ENCODE results near the gene KNL1. TPM values are rescaled to one million over a fixed set of nuclear protein-coding genes. Genes with fewer than 3 reads are reported as not detected.
A peak's percentile ranks its signal among the peaks of the same experiment; 100 is the strongest.
"Not testable (repeated sequence)": the region's sequence is repeated elsewhere in the genome, so short reads cannot be mapped to it uniquely, and the experiment has no call there.

KNL1 gene
- total and polyA plus RNA-seq, 5 donors from 2014 or later = 0.46 to 9.7 (median 1.4) TPM

DNA sequence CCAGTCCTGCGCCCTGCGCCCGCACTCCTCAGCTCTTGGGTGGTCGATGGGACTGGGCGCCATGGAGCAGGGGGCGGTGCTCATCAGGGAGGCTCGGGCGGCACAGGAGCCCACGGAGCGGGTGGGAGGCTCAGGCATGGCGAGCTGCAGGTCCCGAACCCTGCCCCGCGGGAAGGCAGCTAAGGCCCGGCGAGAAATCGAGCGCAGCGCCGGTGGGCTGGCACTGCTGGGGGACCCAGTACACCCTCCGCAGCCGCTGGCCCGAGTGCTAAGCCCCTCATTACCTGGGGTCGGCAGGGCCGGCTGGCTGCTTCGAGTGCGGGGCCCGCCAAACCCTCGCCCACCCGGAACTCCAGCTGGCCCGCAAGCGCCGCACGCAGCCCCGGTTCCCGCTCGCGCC lies 82.9 kb downstream of the KNL1 start:
- not testable (repeated sequence) for H3K9me3 ChIP-seq (ENCODE audit: control insufficient read depth in 2 of 2, low read length in 2 of 2); H3K36me3 Mint-ChIP-seq; DNase-seq; H3K4me3 ChIP-seq (ENCODE audit: low read depth, low read length); H3K9me3 Mint-ChIP-seq; H3K27ac ChIP-seq (ENCODE audit: insufficient read depth, low read length, poor library complexity, severe bottlenecking); ATAC-seq (ENCODE audit: low read depth in 2 of 2); H3K27me3 Mint-ChIP-seq; H3K4me1 ChIP-seq (ENCODE audit: control insufficient read depth, insufficient read depth, low read length, poor library complexity, severe bottlenecking); H3K4me3 Mint-ChIP-seq; H3K36me3 ChIP-seq (ENCODE audit: control insufficient read depth, insufficient read depth, low read length); H3K27ac Mint-ChIP-seq; H3K27me3 ChIP-seq (ENCODE audit: control insufficient read depth, insufficient read depth, low read length)
- H3K4me1 Mint-ChIP-seq = peaks cover 2 to 17% (median 7%) of the 10 kb centered on the region in 4 donors

DNA sequence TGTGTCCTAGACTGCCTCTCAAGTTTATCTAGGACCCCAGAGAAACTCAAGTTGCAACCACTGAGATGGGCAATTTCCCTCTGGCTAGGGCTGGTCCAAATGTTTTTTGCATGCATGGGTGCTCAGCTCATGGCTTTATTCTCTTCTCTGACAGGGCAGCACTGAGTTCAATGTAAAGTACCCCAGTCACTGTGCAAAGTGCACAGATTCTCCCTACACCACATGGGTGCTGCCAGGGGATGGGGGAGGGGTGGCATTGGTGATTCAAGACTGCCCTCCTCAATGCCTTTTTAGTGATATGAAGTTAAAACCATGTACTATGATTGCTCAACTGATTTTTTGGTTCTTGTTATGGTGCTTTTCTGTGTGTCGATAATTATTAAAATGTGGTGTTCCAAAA lies 86.1 kb downstream of the KNL1 start:
- Mint-ChIP-seq H3K27me3 (no peaks in the 10 kb centered on the region), H3K27ac (no peak overlapping the region), H3K4me1 (peaks cover 2 to 13% (median 7%) of the 10 kb centered on the region in 4 donors), H3K4me3 (no peak overlapping the region), H3K9me3 (no peaks in the 10 kb centered on the region), H3K36me3 (no peaks in the 10 kb centered on the region)
- H3K4me3 ChIP-seq (ENCODE audit: low read depth, low read length) = no peak overlapping the region
- H3K27ac ChIP-seq (ENCODE audit: insufficient read depth, low read length, poor library complexity, severe bottlenecking) = no peak overlapping the region
- no peaks in the 10 kb centered on the region for H3K4me1 ChIP-seq (ENCODE audit: control insufficient read depth, insufficient read depth, low read length, poor library complexity, severe bottlenecking)
- no peak for ATAC-seq (ENCODE audit: low read depth in 2 of 2)
- no peaks in the 10 kb centered on the region for H3K27me3 ChIP-seq (ENCODE audit: control insufficient read depth, insufficient read depth, low read length)
- DNase-seq = no peak
- no peaks in the 10 kb centered on the region for H3K9me3 ChIP-seq (ENCODE audit: control insufficient read depth in 2 of 2, low read length in 2 of 2)
- no peaks in the 10 kb centered on the region for H3K36me3 ChIP-seq (ENCODE audit: control insufficient read depth, insufficient read depth, low read length)

GRCh38 chr15:40680959-40681358 lies 86.9 kb downstream of the KNL1 start:
- H3K36me3 Mint-ChIP-seq; H3K9me3 Mint-ChIP-seq; H3K27me3 ChIP-seq (ENCODE audit: control insufficient read depth, insufficient read depth, low read length); H3K4me3 ChIP-seq (ENCODE audit: low read depth, low read length); DNase-seq; H3K36me3 ChIP-seq (ENCODE audit: control insufficient read depth, insufficient read depth, low read length); H3K9me3 ChIP-seq (ENCODE audit: control insufficient read depth in 2 of 2, low read length in 2 of 2); H3K4me1 ChIP-seq (ENCODE audit: control insufficient read depth, insufficient read depth, low read length, poor library complexity, severe bottlenecking); ATAC-seq (ENCODE audit: low read depth in 2 of 2); H3K27ac ChIP-seq (ENCODE audit: insufficient read depth, low read length, poor library complexity, severe bottlenecking); H3K27me3 Mint-ChIP-seq; H3K4me3 Mint-ChIP-seq: not testable (repeated sequence)
- Mint-ChIP-seq H3K4me1 (peaks cover 2 to 13% (median 7%) of the 10 kb centered on the region in 4 donors), H3K27ac (peak overlapping the region in 1 of 3 donors; percentile 12)

DNA sequence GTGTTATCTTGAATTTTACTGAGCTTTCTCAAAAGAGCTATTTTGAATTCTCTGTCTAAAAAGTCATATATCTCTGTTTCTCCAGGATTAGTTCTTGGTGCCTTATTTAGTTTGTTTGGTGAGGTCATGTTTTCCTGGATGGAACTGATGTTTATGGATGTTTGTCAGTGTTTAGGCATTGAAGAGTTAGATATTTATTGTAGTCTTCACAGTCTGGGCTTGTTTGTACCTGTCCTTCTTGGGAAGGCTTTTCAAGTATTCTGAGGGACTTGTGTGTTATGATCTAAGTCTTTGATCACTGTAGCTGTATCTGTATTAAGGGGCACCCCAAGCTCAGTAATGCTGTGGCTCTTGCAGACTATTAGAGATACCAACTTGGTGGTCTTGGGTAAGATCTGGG lies 90.3 kb downstream of the KNL1 start:
- peaks cover under 1% of the 10 kb centered on the region for H3K36me3 ChIP-seq (ENCODE audit: control insufficient read depth, insufficient read depth, low read length)
- no peak for ATAC-seq (ENCODE audit: low read depth in 2 of 2)
- H3K4me3 Mint-ChIP-seq = no peak overlapping the region
- H3K27me3 ChIP-seq (ENCODE audit: control insufficient read depth, insufficient read depth, low read length) = no peaks in the 10 kb centered on the region
- no peak overlapping the region for H3K27ac ChIP-seq (ENCODE audit: insufficient read depth, low read length, poor library complexity, severe bottlenecking)
- no peak overlapping the region for H3K4me3 ChIP-seq (ENCODE audit: low read depth, low read length)
- peaks cover 0 to 6% (median under 1%) of the 10 kb centered on the region in 4 donors for H3K4me1 Mint-ChIP-seq
- no peaks in the 10 kb centered on the region for H3K9me3 ChIP-seq (ENCODE audit: control insufficient read depth in 2 of 2, low read length in 2 of 2)
- H3K9me3 Mint-ChIP-seq = no peaks in the 10 kb centered on the region
- H3K27me3 Mint-ChIP-seq = no peaks in the 10 kb centered on the region
- H3K36me3 Mint-ChIP-seq = peaks cover 4% of the 10 kb centered on the region
- H3K4me1 ChIP-seq (ENCODE audit: control insufficient read depth, insufficient read depth, low read length, poor library complexity, severe bottlenecking) = no peaks in the 10 kb centered on the region
- H3K27ac Mint-ChIP-seq = peak overlapping the region in 1 of 3 donors; percentile 7
- DNase-seq = no peak

- Histone ChIP-seq H3K4me3 (ENCODE audit: low read depth, low read length) (no peak overlapping the region), H3K36me3 (ENCODE audit: control insufficient read depth, insufficient read depth, low read length) (peaks cover 3% of the 10 kb centered on the region), H3K27me3 (ENCODE audit: control insufficient read depth, insufficient read depth, low read length) (no peaks in the 10 kb centered on the region), H3K4me1 (ENCODE audit: control insufficient read depth, insufficient read depth, low read length, poor library complexity, severe bottlenecking) (no peaks in the 10 kb centered on the region), H3K27ac (ENCODE audit: insufficient read depth, low read length, poor library complexity, severe bottlenecking) (no peak overlapping the region), H3K9me3 (ENCODE audit: control insufficient read depth in 2 of 2, low read length in 2 of 2) (no peaks in the 10 kb centered on the region)
- Mint-ChIP-seq H3K27ac (peak overlapping the region in 2 of 3 donors; percentile 49 to 88), H3K36me3 (peaks cover 4% of the 10 kb centered on the region), H3K4me1 (peaks cover 4 to 13% (median 6%) of the 10 kb centered on the region in 4 donors), H3K4me3 (no peak overlapping the region), H3K27me3 (no peaks in the 10 kb centered on the region), H3K9me3 (no peaks in the 10 kb centered on the region)
- ATAC-seq (ENCODE audit: low read depth in 2 of 2) (no peak), DNase-seq (no peak)
Measured at GRCh38 chr15:40685376-40685775, 91.3 kb downstream of the KNL1 start.

GRCh38 chr15:40688932-40689799 lies 95.1 kb downstream of the KNL1 start:
- Histone ChIP-seq H3K36me3 (ENCODE audit: control insufficient read depth, insufficient read depth, low read length) (peaks cover 12% of the 10 kb centered on the region), H3K4me3 (ENCODE audit: low read depth, low read length) (no peak overlapping the region), H3K4me1 (ENCODE audit: control insufficient read depth, insufficient read depth, low read length, poor library complexity, severe bottlenecking) (peaks cover 10% of the 10 kb centered on the region), H3K27me3 (ENCODE audit: control insufficient read depth, insufficient read depth, low read length) (no peaks in the 10 kb centered on the region), H3K27ac (ENCODE audit: insufficient read depth, low read length, poor library complexity, severe bottlenecking) (no peak overlapping the region), H3K9me3 (ENCODE audit: control insufficient read depth in 2 of 2, low read length in 2 of 2) (no peaks in the 10 kb centered on the region)
- peak overlapping the region in 2 of 4 donors; percentile 29 to 65 for H3K4me3 Mint-ChIP-seq
- H3K27ac Mint-ChIP-seq = peak overlapping the region in 1 of 3 donors; percentile 11
- DNase-seq (no peak), ATAC-seq (ENCODE audit: low read depth in 2 of 2) (no peak)
- no peaks in the 10 kb centered on the region for H3K9me3 Mint-ChIP-seq
- peaks cover 8% of the 10 kb centered on the region for H3K36me3 Mint-ChIP-seq
- H3K27me3 Mint-ChIP-seq = no peaks in the 10 kb centered on the region
- H3K4me1 Mint-ChIP-seq = peaks cover 11 to 24% (median 17%) of the 10 kb centered on the region in 4 donors

DNA sequence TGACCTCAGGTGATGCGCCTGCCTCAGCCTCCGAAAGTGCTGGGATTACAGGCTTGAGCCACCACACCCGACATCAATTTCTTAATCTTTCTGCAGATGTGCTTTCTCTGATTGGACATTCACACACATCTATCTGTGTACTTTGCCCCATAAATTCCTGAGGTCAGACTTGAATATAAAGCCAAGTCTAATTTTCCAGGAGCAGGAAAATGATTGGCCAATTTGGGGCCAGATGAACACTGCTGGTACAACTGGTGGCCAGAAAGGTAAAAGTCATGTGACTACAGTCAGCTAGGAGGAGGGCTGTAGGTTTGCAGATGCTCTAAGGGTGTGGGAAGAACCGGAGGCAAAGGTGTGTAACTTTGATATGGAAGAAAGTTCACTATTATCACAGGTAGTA lies 97.7 kb downstream of the KNL1 start:
- H3K27ac Mint-ChIP-seq = peak overlapping the region in 1 of 3 donors; percentile 56
- peaks cover 13% of the 10 kb centered on the region for H3K4me1 ChIP-seq (ENCODE audit: control insufficient read depth, insufficient read depth, low read length, poor library complexity, severe bottlenecking)
- H3K4me3 ChIP-seq (ENCODE audit: low read depth, low read length) = no peak overlapping the region
- peaks cover 12% of the 10 kb centered on the region for H3K36me3 ChIP-seq (ENCODE audit: control insufficient read depth, insufficient read depth, low read length)
- no peaks in the 10 kb centered on the region for H3K27me3 Mint-ChIP-seq
- H3K36me3 Mint-ChIP-seq = peaks cover 8% of the 10 kb centered on the region
- peak overlapping the region in 2 of 4 donors; percentile 43 to 64 for H3K4me3 Mint-ChIP-seq
- H3K4me1 Mint-ChIP-seq = peaks cover 17 to 37% (median 26%) of the 10 kb centered on the region in 4 donors
- DNase-seq = no peak
- H3K9me3 ChIP-seq (ENCODE audit: control insufficient read depth in 2 of 2, low read length in 2 of 2) = no peaks in the 10 kb centered on the region
- H3K27me3 ChIP-seq (ENCODE audit: control insufficient read depth, insufficient read depth, low read length) = no peaks in the 10 kb centered on the region
- no peaks in the 10 kb centered on the region for H3K9me3 Mint-ChIP-seq
- H3K27ac ChIP-seq (ENCODE audit: insufficient read depth, low read length, poor library complexity, severe bottlenecking) = no peak overlapping the region
- no peak for ATAC-seq (ENCODE audit: low read depth in 2 of 2)

All from CD4-positive, CD25-positive, alpha-beta regulatory T cell (primary cell).